Iris pigment epithelial cell (primary cell): ENCODE measurements around the gene SMYD3.
"Not testable (repeated sequence)": the region's sequence is repeated elsewhere in the genome, so short reads cannot be mapped to it uniquely, and the experiment has no call there.

Experiments
- DNase-seq: peaks from one replicate; pipeline ENCODE4 v3.0.0-alpha.2; 2011; ENCODE audit warnings: low read depth

The SMYD3 gene

DNA sequence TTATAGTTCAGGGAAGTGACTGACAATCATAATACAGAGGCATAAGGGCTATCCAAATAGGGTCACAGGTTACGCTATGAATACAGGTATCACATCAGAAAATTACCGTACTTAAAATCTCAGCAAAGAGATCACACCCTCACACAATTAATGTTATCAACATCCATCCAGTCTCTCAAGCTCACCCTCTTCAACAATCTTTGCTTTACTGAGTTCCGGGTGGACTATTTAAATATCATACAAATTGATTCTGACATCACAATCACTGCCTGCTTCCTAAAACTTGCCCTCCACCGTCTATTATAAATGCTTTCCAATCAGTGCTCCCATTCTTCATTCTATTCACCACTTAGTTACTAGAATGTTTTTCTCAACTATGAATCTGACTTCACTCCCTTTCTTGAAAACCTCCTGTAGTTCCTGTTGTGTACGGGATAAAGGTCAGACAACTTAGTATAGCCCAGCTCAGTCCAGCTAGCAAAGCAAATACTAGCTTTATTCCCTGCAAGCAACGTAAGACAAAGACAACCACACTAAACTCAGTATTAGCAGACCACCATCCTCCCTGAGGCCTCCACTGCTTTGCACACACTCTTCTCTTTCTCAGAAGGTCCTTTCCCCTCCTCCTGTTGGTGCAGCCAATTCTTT, 398.7 kb downstream of the SMYD3 start:
- no peak for DNase-seq

DNA sequence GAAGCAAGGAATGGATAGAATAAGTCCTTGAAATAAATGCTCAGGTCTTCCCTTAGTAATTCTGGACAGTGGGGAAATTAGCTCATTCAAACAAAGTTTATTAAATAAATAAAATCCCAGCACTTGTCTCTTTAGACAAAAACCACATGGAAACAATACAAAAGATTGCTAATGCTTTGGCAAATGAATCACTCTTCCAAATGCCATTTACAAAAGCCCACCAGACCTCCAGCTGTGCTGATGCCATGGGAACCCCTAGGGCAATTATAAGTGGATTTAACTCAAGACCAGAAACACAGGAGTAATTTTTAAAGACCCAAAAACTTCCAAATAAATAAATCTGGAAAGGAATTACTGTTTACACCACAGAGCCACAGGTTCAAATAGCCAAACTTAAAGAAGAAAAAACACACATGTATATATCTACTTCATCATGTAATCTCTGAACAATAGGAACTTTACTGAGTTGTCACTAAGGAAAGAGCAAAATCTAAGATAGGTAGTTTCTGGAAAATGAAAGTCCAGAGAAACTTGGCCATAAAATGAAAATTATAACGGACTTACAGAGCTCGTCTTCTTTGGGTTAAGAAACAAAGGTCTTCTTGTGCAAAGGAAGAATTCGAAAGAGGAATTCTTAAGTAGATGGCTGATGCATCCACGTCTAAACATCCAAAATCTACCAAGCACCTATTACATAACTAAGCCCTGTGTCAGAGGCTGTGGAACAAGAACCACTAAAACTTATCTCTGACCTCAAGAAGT, 399.4 kb downstream of the SMYD3 start:
- peak; percentile 32 for DNase-seq

DNA sequence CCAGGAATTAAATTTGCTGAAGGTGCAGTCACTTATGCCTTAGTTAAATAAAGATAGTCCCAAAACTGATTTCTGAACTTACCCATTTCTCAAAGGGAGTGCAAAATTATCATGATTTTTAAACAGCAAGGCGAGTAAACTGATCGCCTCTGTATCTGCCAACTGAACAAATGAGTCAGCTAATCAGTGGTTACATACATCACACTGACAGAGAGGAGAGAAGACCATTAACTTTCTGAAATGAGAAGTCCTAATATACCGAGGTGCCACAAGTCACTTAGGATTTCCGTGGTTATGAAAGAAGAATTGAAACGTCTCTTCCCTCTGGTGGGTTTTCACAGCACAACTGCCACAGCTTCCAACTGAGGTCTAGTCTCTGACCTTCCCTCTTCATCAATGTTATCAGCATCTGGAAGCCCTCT, 400.7 kb downstream of the SMYD3 start:
- DNase-seq: peak; percentile 17

- no peak for DNase-seq
These were observed 402.2 kb downstream of the SMYD3 start for GRCh38 chr1:246104927-246105326.

GRCh38 chr1:246099570-246099969, 407.5 kb downstream of the SMYD3 start:
- DNase-seq: no peak

GRCh38 chr1:246096356-246096755, 410.7 kb downstream of the SMYD3 start:
- DNase-seq: no peak

GRCh38 chr1:246095443-246095842, 411.6 kb downstream of the SMYD3 start:
- DNase-seq: no peak

GRCh38 chr1:246093230-246093629, 413.8 kb downstream of the SMYD3 start:
- DNase-seq: no peak

GRCh38 chr1:246092136-246092535, 414.9 kb downstream of the SMYD3 start:
- DNase-seq: no peak

GRCh38 chr1:246091477-246091876, 415.6 kb downstream of the SMYD3 start:
- no peak for DNase-seq

- DNase-seq: no peak
These were observed 420.9 kb downstream of the SMYD3 start for GRCh38 chr1:246086191-246086590.

- no peak for DNase-seq
These were observed 423.7 kb downstream of the SMYD3 start for GRCh38 chr1:246083416-246083815.

DNA sequence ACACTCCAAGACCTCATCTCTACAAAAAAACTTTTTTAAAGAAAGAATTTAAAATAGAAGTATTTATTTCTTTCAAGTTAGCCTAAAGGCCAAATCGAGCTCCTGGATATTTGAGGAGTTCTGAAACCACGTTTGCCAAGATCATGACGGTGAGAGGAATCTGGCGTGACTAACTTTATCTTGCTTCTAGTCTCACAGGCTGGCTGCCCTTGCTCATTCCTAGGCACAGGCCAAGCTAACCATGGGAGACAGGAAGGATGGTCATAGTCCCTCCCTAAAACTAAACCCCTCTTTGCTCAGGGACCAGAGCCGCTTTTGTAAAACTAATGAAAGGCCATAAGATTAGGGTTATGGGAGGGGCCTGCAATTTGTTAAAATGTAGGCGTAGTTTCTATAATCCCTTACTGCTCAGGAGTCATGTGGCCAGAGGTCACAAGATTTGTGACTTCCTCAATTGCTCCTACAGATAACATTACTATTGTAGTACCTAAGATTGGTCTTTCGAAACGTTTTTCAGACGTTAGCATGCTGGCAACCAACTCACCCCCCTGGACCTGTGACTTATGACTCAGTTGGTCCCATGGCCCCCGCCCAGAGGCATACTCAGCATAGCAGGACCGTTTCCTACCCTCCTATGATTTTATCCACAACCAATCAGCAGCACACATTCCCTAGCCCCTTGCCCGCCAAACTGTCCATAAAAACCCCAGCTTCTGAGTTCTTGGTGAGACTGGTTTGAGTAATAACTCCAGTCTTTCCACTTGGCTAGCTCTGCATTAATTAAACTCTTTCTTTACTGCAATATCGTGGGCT, 425.0 kb downstream of the SMYD3 start:
- no peak for DNase-seq

DNA sequence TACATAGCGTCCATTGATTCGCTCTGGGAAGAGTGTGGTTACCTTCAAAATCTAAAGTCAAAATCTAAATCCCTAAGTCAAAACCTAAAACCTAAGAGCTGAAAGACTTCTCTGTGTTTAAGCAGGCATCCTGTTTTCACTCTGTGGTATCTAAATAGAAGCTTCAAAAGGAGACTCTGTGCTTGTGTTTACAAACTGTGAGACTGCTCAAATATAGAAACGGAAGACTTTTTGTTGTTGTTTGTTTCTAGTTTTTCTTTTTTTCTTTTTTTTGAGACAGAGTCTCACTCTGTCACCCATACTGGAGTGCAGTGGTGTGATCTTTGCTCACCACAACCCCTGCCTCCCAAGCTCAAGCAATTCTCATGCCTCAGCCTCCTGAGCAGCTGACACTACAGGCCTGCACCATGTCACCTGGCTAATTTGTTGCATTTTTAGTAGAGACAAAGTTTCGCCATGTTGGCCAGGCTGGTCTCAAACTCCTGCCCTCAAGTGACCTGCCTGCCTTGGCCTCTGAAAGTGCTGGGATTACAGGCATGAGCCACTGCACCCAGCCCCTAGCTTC, 425.9 kb downstream of the SMYD3 start:
- no peak for DNase-seq

- DNase-seq: no peak
These were observed 427.0 kb downstream of the SMYD3 start for GRCh38 chr1:246080031-246080430.

DNA sequence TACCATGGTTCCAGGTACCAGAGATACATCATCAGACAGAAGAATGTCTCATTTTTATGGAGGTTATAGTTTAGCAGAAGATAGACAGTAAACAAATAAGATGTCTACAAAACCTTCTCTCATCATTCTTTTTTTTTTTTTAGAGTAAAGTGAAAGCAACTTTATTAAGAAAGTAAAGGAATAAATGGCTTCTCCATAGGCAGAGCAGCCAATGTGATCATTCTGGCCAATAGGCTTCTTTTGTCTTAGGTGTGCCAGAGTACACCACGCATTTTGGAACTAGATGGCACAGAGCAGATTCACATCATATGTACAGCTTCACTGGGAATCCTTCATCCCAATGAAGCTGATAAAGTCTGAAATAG, 428.2 kb downstream of the SMYD3 start:
- no peak for DNase-seq

GRCh38 chr1:246078126-246078887, 428.8 kb downstream of the SMYD3 start:
- DNase-seq: no peak

GRCh38 chr1:246077476-246077875, 429.6 kb downstream of the SMYD3 start:
- no peak for DNase-seq

- DNase-seq: no peak
These were observed 432.7 kb downstream of the SMYD3 start for GRCh38 chr1:246074421-246074820.

GRCh38 chr1:246072456-246072955, 434.6 kb downstream of the SMYD3 start:
- no peak for DNase-seq

GRCh38 chr1:246071981-246072380, 435.1 kb downstream of the SMYD3 start:
- DNase-seq: peak; percentile 47

DNA sequence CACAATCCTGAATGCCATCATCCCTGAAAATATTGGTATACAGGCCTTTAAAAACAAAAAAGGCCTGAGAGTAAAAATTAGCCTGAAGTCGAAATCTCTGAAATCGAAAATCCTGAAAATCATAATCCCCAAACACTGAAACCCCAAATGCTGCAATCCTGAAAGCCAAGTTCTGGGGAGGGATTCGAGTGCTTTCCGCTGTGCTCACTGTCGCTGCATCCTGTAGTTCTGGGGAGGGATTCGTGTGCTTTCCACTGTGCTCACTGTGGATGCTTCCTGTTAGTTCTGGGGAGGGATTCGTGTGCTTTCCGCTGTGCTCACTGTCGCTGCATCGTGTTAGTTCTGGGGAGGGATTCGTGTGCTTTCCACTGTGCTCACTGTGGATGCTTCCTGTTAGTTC, 435.5 kb downstream of the SMYD3 start:
- not testable (repeated sequence) for DNase-seq
